Measurements from ENCODE around the gene FFAR4.

FFAR4 gene

DNA sequence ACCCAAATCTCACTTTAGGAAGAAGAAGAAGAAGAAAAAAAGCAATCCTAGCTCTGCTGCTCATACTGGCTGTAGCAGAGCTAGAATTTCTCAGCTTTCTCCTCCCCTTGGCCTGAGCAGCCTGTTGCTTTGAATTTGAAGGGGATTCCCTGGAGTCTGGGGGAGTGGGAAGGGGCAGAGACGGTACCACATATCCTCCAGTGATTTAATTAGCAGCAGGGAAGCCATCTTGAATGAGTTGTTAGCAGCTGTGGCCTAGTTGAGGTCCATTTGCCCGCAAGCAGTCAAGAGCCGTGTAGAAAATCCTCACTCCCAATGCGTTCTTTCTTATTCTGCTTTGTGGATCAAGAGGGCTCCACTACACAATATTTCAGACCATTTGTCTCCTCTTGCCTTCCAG lies 62.4 kb downstream of the FFAR4 start:
- Histone ChIP-seq H3K4me3 (ENCODE audit: severe bottlenecking) (no peak overlapping the region), H3K27me3 (ENCODE audit: insufficient read depth, poor library complexity, severe bottlenecking) (no peaks in the 10 kb centered on the region), H3K9me3 (ENCODE audit: severe bottlenecking) (no peaks in the 10 kb centered on the region), H3K36me3 (ENCODE audit: low read depth) (no peaks in the 10 kb centered on the region), H3K4me1 (ENCODE audit: insufficient read depth, poor library complexity, severe bottlenecking) (no peaks in the 10 kb centered on the region), H3K27ac (ENCODE audit: poor library complexity, severe bottlenecking) (no peak overlapping the region)
- no peak for TF ChIP-seq CTCF (IDR thresholded peaks at IDR 0.05; ENCODE audit: poor library complexity, severe bottlenecking)
- DNase-seq (ENCODE audit: low spot score) (no peak), ATAC-seq (ENCODE audit: low read depth) (no peak)

DNA sequence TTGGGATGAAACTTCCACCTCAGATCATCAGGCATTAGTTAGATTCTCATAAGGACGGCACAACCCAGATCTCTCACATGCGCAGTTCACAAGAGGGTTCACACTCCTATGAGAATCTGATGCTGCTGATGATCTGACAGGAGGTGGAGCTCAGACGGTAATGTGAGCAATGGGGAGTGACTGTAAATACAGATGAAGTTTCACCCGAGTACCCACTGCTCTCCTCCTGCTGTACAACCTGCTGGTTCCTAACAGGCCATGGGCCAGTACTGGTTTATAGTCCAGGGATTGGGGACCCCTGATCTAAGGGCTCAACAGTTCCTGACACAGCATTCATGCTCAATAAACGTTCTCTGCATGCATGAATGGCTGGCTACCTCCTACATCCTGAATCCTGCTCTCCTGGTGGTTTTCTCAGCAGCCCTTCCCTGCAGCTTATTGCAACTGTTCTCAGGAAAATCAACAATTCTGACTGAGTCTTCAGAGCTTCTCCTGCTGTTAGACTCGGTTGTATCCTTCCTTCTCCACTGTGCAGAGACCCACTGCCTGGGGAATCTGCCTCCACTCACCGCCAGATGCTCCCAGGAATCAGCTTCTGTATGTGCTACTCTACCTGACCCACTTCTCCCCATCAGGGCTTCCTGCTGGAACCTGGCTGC lies 63.3 kb downstream of the FFAR4 start:
- Histone ChIP-seq H3K9me3 (ENCODE audit: severe bottlenecking) (no peaks in the 10 kb centered on the region), H3K27ac (ENCODE audit: poor library complexity, severe bottlenecking) (no peak overlapping the region), H3K4me1 (ENCODE audit: insufficient read depth, poor library complexity, severe bottlenecking) (no peaks in the 10 kb centered on the region), H3K4me3 (ENCODE audit: severe bottlenecking) (no peak overlapping the region), H3K27me3 (ENCODE audit: insufficient read depth, poor library complexity, severe bottlenecking) (no peaks in the 10 kb centered on the region), H3K36me3 (ENCODE audit: low read depth) (no peaks in the 10 kb centered on the region)
- no peak for TF ChIP-seq CTCF (IDR thresholded peaks at IDR 0.05; ENCODE audit: poor library complexity, severe bottlenecking)
- ATAC-seq (ENCODE audit: low read depth): no peak
- no peak for DNase-seq (ENCODE audit: low spot score)

DNA sequence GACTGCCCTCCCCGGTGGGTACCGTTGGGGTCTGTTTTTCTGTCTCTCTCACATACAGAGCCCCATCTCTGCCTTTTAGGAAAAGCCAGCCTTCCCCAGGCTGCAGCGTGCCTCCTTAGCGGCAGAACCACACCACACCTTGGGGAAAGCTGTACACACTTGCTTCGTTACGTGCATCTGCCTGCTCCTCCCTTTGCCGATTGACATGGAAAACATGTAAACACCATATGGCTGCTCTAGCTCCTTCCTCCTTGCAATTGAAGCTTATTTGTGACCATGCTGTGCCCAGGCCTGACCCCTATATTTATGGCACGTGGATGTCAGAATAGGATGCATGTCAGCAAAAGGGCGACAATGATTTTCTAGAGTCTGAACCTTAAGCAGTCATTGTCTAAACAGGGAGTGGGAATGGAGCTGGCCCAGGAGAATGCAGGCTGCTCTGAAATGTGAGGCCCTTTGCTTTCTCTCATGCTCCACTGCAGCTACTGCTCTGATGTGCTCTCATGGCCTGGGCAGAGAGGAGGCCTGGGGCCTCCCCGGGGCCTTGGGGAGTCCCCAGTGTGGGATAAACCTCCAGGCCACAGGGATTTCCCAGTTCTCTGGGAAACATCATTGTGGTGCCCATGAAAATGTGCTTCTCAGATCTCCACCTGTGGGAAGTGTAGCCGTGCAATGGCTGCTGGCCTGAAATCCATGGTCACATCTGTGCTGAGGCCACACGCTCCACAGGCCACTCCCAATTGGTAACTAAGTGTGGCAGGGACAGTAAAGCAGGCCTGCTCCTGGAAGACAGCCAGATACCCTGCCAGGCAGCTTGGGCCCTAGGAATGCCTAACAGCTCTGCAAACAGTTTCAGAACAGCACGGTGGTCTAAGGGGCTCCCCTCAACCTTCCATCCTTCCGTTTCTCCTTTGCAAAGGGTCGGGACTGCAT lies 64.4 kb downstream of the FFAR4 start:
- Histone ChIP-seq H3K4me1 (ENCODE audit: insufficient read depth, poor library complexity, severe bottlenecking) (no peaks in the 10 kb centered on the region), H3K36me3 (ENCODE audit: low read depth) (no peaks in the 10 kb centered on the region), H3K27me3 (ENCODE audit: insufficient read depth, poor library complexity, severe bottlenecking) (no peaks in the 10 kb centered on the region), H3K9me3 (ENCODE audit: severe bottlenecking) (no peaks in the 10 kb centered on the region), H3K4me3 (ENCODE audit: severe bottlenecking) (no peak overlapping the region), H3K27ac (ENCODE audit: poor library complexity, severe bottlenecking) (no peak overlapping the region)
- no peak for TF ChIP-seq CTCF (IDR thresholded peaks at IDR 0.05; ENCODE audit: poor library complexity, severe bottlenecking)
- DNase-seq (ENCODE audit: low spot score) (no peak), ATAC-seq (ENCODE audit: low read depth) (no peak)
